ENCODE measurements around the gene NR1H4.

NR1H4 gene

DNA sequence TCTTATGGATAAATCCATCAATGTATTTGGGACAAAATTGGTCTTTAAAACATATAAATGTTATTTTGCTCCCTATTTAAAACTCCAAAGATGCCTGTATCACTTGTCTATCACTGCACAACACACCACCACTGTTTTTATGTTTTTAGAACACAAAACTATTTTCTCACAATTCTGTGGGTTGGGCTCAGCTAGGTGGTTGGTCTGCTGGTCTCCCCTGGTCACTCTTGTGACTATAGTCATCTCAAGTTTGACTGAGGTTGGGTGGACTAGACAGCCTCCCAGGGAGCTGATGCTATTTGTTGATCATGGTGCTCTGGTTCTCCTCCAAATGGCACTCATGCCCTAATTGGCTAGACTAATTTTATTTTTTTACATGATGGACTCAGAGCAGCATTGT is 39.5 kb upstream of the NR1H4 start:
- Histone ChIP-seq H3K27me3 (ENCODE audit: insufficient read depth, poor library complexity, severe bottlenecking) (no peaks in the 10 kb centered on the region), H3K4me3 (ENCODE audit: severe bottlenecking) (no peak overlapping the region), H3K27ac (ENCODE audit: poor library complexity, severe bottlenecking) (no peak overlapping the region), H3K36me3 (ENCODE audit: low read depth) (no peaks in the 10 kb centered on the region), H3K4me1 (ENCODE audit: insufficient read depth, poor library complexity, severe bottlenecking) (no peaks in the 10 kb centered on the region), H3K9me3 (ENCODE audit: severe bottlenecking) (no peaks in the 10 kb centered on the region)
- TF ChIP-seq, protein P1, sequence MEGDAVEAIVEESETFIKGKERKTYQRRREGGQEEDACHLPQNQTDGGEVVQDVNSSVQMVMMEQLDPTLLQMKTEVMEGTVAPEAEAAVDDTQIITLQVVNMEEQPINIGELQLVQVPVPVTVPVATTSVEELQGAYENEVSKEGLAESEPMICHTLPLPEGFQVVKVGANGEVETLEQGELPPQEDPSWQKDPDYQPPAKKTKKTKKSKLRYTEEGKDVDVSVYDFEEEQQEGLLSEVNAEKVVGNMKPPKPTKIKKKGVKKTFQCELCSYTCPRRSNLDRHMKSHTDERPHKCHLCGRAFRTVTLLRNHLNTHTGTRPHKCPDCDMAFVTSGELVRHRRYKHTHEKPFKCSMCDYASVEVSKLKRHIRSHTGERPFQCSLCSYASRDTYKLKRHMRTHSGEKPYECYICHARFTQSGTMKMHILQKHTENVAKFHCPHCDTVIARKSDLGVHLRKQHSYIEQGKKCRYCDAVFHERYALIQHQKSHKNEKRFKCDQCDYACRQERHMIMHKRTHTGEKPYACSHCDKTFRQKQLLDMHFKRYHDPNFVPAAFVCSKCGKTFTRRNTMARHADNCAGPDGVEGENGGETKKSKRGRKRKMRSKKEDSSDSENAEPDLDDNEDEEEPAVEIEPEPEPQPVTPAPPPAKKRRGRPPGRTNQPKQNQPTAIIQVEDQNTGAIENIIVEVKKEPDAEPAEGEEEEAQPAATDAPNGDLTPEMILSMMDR (IDR thresholded peaks at IDR 0.05; ENCODE audit: poor library complexity, severe bottlenecking), result no peak
- ATAC-seq (ENCODE audit: low read depth) (no peak), DNase-seq (ENCODE audit: low spot score) (no peak)

DNA sequence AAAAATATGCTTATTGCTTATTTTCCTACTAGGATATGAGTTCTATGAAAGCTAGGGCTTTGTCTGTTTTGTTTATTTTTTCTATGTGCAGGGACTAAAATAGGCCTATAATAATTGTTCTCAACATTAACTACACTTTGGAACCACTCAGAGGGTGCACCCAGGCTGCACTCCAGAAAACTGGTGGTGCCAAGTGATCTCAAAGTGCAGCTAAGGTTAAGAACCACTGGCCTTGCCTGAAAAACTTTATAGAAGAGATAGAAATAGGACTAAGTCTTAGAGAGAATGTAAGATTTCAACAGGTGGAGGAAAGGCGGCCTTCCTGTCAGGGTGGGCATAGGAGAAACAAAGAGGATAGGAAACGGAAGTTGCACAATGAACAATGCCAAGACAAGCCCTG is 37.7 kb upstream of the NR1H4 start:
- no peak overlapping the region for H3K4me3 ChIP-seq (ENCODE audit: severe bottlenecking)
- no peaks in the 10 kb centered on the region for H3K9me3 ChIP-seq (ENCODE audit: severe bottlenecking)
- ATAC-seq (ENCODE audit: low read depth) (no peak), DNase-seq (ENCODE audit: low spot score) (no peak)
- no peak overlapping the region for H3K27ac ChIP-seq (ENCODE audit: poor library complexity, severe bottlenecking)
- TF ChIP-seq, protein P1 (IDR thresholded peaks at IDR 0.05; ENCODE audit: poor library complexity, severe bottlenecking), result no peak
- H3K36me3 ChIP-seq (ENCODE audit: low read depth), result no peaks in the 10 kb centered on the region
- H3K4me1 ChIP-seq (ENCODE audit: insufficient read depth, poor library complexity, severe bottlenecking), result no peaks in the 10 kb centered on the region
- H3K27me3 ChIP-seq (ENCODE audit: insufficient read depth, poor library complexity, severe bottlenecking), result no peaks in the 10 kb centered on the region

DNA sequence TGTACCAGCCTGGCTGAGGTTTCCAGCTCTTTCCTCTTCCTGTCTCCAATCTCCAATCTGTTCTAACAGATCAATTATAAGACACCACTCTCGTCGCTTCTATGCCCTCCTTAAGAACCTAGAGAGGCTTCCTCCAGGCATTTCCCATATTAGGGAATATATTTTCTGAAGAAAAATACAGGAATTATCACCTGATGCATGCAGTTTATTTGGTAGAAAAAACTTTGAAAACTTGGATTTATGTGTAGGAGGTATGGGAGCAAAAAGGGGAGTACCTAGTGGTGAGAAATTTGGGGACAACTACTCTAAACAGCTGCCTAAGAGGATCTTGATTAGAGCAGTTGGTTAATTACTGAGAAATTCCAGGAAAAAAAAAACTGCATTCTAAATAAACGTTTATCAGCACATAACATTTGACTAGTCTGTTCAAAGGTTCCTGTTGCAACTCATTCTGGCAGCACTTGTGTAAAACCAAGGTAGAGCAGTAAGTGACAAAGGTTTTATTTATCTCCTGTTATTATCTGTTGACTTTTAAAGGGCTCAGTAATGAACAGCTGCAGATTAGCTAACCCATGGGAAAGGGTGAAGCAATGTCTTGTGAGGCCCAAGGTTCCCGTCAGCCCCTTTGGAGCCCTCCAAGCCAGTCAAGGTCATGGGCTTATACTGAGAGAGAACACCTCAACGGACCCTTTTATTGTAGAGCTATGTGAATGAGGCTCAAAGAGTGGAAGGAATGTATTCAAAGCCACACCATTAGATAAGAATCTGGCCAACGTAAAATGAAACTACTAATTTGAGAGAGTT is 36.4 kb upstream of the NR1H4 start:
- TF ChIP-seq, protein P1 (IDR thresholded peaks at IDR 0.05; ENCODE audit: poor library complexity, severe bottlenecking), result no peak
- Histone ChIP-seq H3K27me3 (ENCODE audit: insufficient read depth, poor library complexity, severe bottlenecking) (no peaks in the 10 kb centered on the region), H3K4me3 (ENCODE audit: severe bottlenecking) (no peak overlapping the region), H3K4me1 (ENCODE audit: insufficient read depth, poor library complexity, severe bottlenecking) (no peaks in the 10 kb centered on the region), H3K27ac (ENCODE audit: poor library complexity, severe bottlenecking) (no peak overlapping the region), H3K36me3 (ENCODE audit: low read depth) (no peaks in the 10 kb centered on the region), H3K9me3 (ENCODE audit: severe bottlenecking) (no peaks in the 10 kb centered on the region)
- ATAC-seq (ENCODE audit: low read depth) (no peak), DNase-seq (ENCODE audit: low spot score) (no peak)

DNA sequence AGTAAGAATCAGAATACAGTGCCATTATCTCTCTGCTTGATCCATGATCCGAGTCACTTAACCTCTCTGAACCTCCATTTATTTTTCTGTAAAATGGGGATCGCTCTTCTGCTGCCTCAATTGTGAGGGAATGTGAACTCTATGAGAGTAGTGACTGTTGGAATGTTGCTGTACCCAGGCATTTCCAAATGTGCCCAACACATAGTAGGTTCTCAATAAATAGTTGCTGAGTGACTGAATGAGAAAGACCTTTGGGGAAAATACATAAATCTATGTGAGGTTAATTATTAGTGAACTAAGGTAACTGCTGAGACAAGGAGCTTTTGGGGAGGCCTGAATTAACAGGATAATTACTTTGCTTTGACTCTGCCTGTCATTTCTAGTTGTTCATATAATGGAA is 33.9 kb upstream of the NR1H4 start:
- H3K4me3 ChIP-seq (ENCODE audit: severe bottlenecking), result no peak overlapping the region
- H3K36me3 ChIP-seq (ENCODE audit: low read depth), result no peaks in the 10 kb centered on the region
- no peak for DNase-seq (ENCODE audit: low spot score)
- H3K27me3 ChIP-seq (ENCODE audit: insufficient read depth, poor library complexity, severe bottlenecking), result no peaks in the 10 kb centered on the region
- TF ChIP-seq, protein P1 (IDR thresholded peaks at IDR 0.05; ENCODE audit: poor library complexity, severe bottlenecking), result no peak
- H3K9me3 ChIP-seq (ENCODE audit: severe bottlenecking), result no peaks in the 10 kb centered on the region
- ATAC-seq (ENCODE audit: low read depth), result no peak
- H3K4me1 ChIP-seq (ENCODE audit: insufficient read depth, poor library complexity, severe bottlenecking), result no peaks in the 10 kb centered on the region
- no peak overlapping the region for H3K27ac ChIP-seq (ENCODE audit: poor library complexity, severe bottlenecking)

DNA sequence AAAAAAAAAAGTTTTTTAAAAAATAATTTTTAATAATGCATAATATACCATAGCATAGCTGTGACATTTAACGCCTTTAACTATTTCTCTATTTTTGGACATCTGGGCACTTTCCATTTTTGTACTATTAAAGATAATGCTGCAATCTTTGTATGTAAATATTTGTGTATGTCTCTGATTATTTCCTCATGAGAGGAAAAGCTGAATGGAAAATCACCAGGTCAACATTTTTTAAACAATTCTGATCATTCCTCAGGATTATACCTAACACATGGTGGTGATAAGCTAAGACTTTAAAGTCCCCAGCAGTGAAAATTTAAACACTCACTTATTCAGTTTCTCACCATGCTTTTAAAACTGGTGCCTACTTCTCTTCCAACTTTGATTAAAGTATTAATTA is 31.3 kb upstream of the NR1H4 start:
- Histone ChIP-seq H3K27ac (ENCODE audit: poor library complexity, severe bottlenecking) (no peak overlapping the region), H3K4me1 (ENCODE audit: insufficient read depth, poor library complexity, severe bottlenecking) (no peaks in the 10 kb centered on the region), H3K9me3 (ENCODE audit: severe bottlenecking) (no peaks in the 10 kb centered on the region), H3K27me3 (ENCODE audit: insufficient read depth, poor library complexity, severe bottlenecking) (no peaks in the 10 kb centered on the region), H3K4me3 (ENCODE audit: severe bottlenecking) (no peak overlapping the region), H3K36me3 (ENCODE audit: low read depth) (no peaks in the 10 kb centered on the region)
- ATAC-seq (ENCODE audit: low read depth) (no peak), DNase-seq (ENCODE audit: low spot score) (no peak)
- TF ChIP-seq, protein P1 (IDR thresholded peaks at IDR 0.05; ENCODE audit: poor library complexity, severe bottlenecking), result no peak

Measured in RWPE2 (cell line).